Natural killer cell treated with Interleukin-12 subunit alpha and Interleukin-12 subunit beta and Interleukin-15 and Interleukin-18, amount 100 ng/mL, for 72 hours (primary cell): ENCODE measurements around the gene CLSTN1. TPM values are rescaled to one million over a fixed set of nuclear protein-coding genes. Genes with fewer than 3 reads are reported as not detected.
A peak's percentile ranks its signal among the peaks of the same experiment; 100 is the strongest.
"Not testable (repeated sequence)": the region's sequence is repeated elsewhere in the genome, so short reads cannot be mapped to it uniquely, and the experiment has no call there.

ENCODE experiments used
- ATAC-seq, 2 donors: fragments of 150-1000 bp; cut with Tn5 transposase in 1 of 2; sonication (Bioruptor Pico), chemical (Tn5 transposase) in 1 of 2; 2 replicates each; pipeline ENCODE4 v1.10.0; 2021
- DNase-seq: peaks from one replicate; pipeline ENCODE4 v3.0.0; 2022; ENCODE audit warnings: low spot score
- H3K27ac Mint-ChIP-seq, 2 donors: 1 replicate in 1 of 2; 2 replicates in 1 of 2; pipeline ENCODE4 v1.8.0; 2022; ENCODE audit warnings: mixed read lengths in 2 of 2, mild to moderate bottlenecking in 1 of 2, moderate library complexity in 1 of 2
- H3K27me3 Mint-ChIP-seq, 2 donors: 1 replicate in 1 of 2; 2 replicates in 1 of 2; pipeline ENCODE4 v1.8.0; 2022; ENCODE audit warnings: mixed read lengths in 2 of 2
- H3K36me3 Mint-ChIP-seq: one replicate; pipeline ENCODE4 v1.8.0; 2022; ENCODE audit warnings: mixed read lengths
- H3K4me1 Mint-ChIP-seq, 2 donors: 1 replicate in 1 of 2; 2 replicates in 1 of 2; pipeline ENCODE4 v1.8.0; 2022; ENCODE audit warnings: low read depth in 2 of 2, mixed read lengths in 2 of 2, mild to moderate bottlenecking in 1 of 2
- H3K4me3 Mint-ChIP-seq: one replicate; pipeline ENCODE4 v1.8.0; 2022; ENCODE audit warnings: mixed read lengths
- H3K9me3 Mint-ChIP-seq: 2 replicates; pipeline ENCODE4 v1.8.0; 2022; ENCODE audit warnings: mixed read lengths
- total RNA-seq, 2 donors: library from RNA; stranded (reverse); gene quantifications; one replicate each; pipeline ENCODE4 v1.2.3, GENCODE V29; 2022

The CLSTN1 gene
- total RNA-seq, 2 donors from 2014 or later: 57.3 to 66.4 TPM

DNA sequence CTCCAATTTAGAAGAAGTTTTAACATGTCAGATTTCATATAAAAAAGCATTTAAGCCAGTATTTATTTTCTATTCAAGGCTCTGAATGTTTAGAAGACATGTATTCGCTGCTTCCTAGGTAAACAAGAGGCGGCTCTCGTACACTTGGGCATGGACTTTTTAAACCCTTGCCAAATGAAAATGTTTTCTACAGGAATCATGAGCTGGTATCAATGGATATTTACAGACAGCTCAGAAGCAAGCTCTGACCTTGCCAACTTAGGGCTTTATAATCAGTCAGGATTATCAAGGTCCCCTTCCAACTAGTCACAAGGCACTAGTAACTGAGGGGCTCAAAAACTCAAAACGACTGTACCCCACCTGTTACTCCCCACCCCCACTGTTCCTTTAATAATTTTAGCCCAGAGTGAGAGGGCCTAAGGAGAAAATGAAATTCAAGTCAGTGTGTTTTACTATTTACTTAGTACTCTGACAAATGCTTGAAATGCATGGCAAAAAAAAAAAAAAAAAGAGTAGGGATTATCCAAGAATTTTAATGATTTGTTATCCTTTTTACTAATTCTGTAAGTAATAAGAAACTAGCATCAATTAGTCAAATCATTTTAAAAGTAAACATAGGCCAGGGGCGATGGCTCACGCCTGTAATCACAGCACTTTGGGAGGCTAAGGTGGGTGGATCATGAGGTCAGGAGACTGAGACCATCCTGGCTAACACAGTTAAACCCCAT lies 12.4 kb downstream of the CLSTN1 start:
- H3K4me3 Mint-ChIP-seq: no peak overlapping the region
- H3K9me3 Mint-ChIP-seq: no peaks in the 10 kb centered on the region
- H3K27me3 Mint-ChIP-seq: no peaks in the 10 kb centered on the region
- ATAC-seq: no peak
- H3K4me1 Mint-ChIP-seq: peaks cover 26 to 29% of the 10 kb centered on the region in 2 donors
- H3K36me3 Mint-ChIP-seq: no peaks in the 10 kb centered on the region
- H3K27ac Mint-ChIP-seq: no peak overlapping the region
- no peak for DNase-seq

DNA sequence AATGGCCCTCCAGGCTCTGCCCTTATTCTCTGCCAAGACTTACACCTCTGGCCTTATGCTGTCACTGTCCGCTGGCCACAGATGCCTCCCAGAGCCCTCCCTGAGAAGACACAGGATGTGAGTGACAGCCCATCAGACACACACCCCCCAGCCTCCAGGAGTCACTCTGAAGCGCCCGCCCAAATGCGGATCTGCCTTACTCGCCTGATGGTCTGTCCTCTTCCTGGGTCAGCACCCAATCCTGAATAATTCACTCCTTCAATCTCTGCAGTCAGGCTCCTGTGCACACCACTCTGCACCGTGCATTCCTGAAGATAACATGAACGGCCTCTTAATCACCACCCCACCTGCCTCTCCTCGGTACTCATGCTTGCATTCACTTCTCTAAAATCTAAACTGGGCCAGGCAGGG lies 14.7 kb downstream of the CLSTN1 start:
- DNase-seq (no peak), ATAC-seq (peak; percentile 43 to 46)
- Mint-ChIP-seq H3K9me3 (no peaks in the 10 kb centered on the region), H3K4me1 (peaks cover 23 to 24% of the 10 kb centered on the region in 2 donors), H3K4me3 (no peak overlapping the region), H3K36me3 (no peaks in the 10 kb centered on the region), H3K27ac (peak overlapping the region in 1 of 2 donors; percentile 22), H3K27me3 (no peaks in the 10 kb centered on the region)

DNA sequence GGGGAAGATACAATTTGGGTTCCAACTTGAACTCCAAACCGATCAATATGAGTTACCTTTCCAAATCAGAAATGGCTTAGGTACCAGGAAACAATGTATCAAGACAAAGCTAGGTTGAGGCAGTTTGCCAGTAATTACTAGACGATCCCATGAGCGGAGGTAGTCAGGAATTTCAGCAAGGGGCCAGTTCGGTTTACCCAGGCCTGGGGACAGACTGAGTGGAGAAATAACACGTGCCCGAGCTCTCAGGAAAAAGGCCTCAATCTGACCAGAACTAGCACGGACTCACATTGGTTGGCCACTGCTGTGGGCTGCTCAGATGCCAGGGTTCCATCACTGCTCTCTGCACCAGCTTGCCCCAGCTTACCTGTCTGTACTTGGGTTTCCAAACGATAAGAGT lies 15.3 kb downstream of the CLSTN1 start:
- Mint-ChIP-seq H3K4me3 (no peak overlapping the region), H3K4me1 (peaks cover 23 to 24% of the 10 kb centered on the region in 2 donors), H3K36me3 (no peaks in the 10 kb centered on the region), H3K27me3 (no peaks in the 10 kb centered on the region), H3K27ac (peak overlapping the region in 1 of 2 donors; percentile 27), H3K9me3 (no peaks in the 10 kb centered on the region)
- DNase-seq (no peak), ATAC-seq (no peak)

GRCh38 chr1:9807541-9807940 lies 16.2 kb downstream of the CLSTN1 start:
- no peaks in the 10 kb centered on the region for H3K27me3 Mint-ChIP-seq
- peak overlapping the region in 1 of 2 donors; percentile 27 for H3K27ac Mint-ChIP-seq
- H3K4me1 Mint-ChIP-seq: peaks cover 23 to 24% of the 10 kb centered on the region in 2 donors
- no peak for ATAC-seq
- no peaks in the 10 kb centered on the region for H3K36me3 Mint-ChIP-seq
- no peak for DNase-seq
- no peaks in the 10 kb centered on the region for H3K9me3 Mint-ChIP-seq
- H3K4me3 Mint-ChIP-seq: no peak overlapping the region

DNA sequence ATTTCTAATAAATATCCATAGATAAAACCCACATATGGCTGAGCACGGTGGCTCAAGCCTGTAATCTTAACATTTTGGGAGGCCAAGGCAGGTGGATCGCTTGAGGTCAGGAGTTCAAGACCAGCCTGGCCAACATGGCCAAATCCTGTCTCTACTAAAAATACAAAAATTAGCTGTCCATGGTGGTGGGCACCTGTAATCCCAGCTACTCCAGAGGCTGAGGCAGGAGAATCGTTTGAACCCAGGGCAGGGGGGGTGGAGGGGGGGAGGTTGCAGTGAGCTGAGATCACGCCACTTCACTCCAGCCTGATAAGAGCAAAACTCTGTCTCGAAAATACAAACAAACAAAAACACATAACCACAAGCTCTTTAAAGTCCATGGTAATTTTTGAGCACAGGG lies 17.8 kb downstream of the CLSTN1 start:
- H3K27ac Mint-ChIP-seq, H3K9me3 Mint-ChIP-seq, H3K4me3 Mint-ChIP-seq, DNase-seq, ATAC-seq, H3K36me3 Mint-ChIP-seq, H3K27me3 Mint-ChIP-seq: not testable (repeated sequence)
- H3K4me1 Mint-ChIP-seq: peaks cover 24 to 29% of the 10 kb centered on the region in 2 donors

- peaks cover 22 to 27% of the 10 kb centered on the region in 2 donors for H3K4me1 Mint-ChIP-seq
- H3K36me3 Mint-ChIP-seq: no peaks in the 10 kb centered on the region
- DNase-seq (no peak), ATAC-seq (no peak)
- H3K4me3 Mint-ChIP-seq: no peak overlapping the region
- H3K9me3 Mint-ChIP-seq: no peaks in the 10 kb centered on the region
- H3K27ac Mint-ChIP-seq: no peak overlapping the region
- no peaks in the 10 kb centered on the region for H3K27me3 Mint-ChIP-seq
These were observed 18.7 kb downstream of the CLSTN1 start for GRCh38 chr1:9805006-9805508.

DNA sequence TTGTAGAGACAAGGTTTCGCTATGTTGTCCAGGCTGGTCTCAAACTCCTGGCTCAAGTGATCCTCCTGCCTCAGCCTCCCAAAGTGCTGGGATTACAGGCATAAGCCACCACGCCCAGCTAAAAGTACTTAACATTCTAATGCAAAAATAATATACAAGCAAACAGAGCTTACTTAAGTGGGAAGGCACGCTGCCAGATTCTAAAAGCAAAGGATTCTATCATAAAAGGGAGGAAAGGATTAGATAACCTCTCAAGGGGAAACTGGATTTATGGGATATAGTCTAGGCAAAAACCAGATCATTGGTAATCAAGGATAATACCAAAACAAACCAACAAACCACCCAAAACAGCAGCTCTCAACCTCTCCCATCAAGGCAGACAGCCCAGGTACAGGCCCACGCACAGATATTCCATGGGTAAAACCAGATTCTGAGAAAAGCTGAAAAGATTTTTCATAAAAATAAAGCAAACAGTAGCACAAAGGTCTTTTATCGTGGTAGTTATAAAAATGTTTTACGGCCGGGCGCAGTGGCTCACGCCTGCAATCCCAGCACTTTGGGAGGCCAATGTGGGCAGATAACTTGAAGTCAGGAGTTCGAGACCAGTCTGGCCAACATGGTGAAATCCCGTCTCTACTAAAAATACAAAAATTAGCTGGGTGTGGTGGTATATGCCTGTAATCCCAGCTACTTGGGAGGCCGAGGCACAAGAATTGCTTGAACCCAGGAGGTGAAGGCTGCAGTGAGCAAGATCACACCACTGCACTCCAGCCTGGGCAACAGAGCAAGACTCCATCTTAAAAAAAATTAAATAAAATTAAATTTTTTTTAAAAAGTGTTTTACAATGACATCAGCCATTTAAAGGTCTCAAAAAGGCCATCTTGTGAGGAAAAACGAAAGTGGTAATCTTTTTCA lies 20.5 kb downstream of the CLSTN1 start:
- not testable (repeated sequence) for H3K36me3 Mint-ChIP-seq, H3K4me3 Mint-ChIP-seq, ATAC-seq, DNase-seq, H3K9me3 Mint-ChIP-seq, H3K27me3 Mint-ChIP-seq
- peak overlapping the region in 1 of 2 donors; percentile 29 for H3K27ac Mint-ChIP-seq
- H3K4me1 Mint-ChIP-seq: peaks cover 20 to 24% of the 10 kb centered on the region in 2 donors

DNA sequence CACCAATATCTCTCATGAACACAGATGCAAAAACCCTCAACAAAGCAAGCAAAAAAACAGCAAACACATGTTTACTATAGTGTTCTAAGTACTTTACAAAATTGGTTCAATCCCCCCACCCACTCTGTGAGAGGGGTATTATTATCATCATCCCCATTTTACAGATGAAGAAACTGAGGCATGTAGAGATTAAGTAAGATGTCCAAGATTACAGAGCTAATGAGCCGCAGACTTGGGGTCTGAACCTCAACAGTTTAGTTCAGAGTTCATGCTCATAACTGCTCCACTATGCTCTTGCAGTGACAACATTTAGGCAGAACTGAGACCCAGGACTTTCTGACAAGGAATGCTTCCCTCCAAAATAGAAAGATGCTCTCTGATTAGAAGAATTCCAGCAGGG lies 21.9 kb downstream of the CLSTN1 start:
- H3K36me3 Mint-ChIP-seq: no peaks in the 10 kb centered on the region
- H3K4me3 Mint-ChIP-seq: no peak overlapping the region
- no peaks in the 10 kb centered on the region for H3K9me3 Mint-ChIP-seq
- peak overlapping the region; percentile 23 to 29 for H3K27ac Mint-ChIP-seq
- H3K4me1 Mint-ChIP-seq: peaks cover 24 to 27% of the 10 kb centered on the region in 2 donors
- DNase-seq (no peak), ATAC-seq (no peak)
- no peaks in the 10 kb centered on the region for H3K27me3 Mint-ChIP-seq

- Mint-ChIP-seq H3K27ac (peak overlapping the region; percentile 52 to 94), H3K27me3 (no peaks in the 10 kb centered on the region), H3K4me3 (no peak overlapping the region), H3K36me3 (no peaks in the 10 kb centered on the region), H3K9me3 (no peaks in the 10 kb centered on the region), H3K4me1 (peaks cover 42 to 43% of the 10 kb centered on the region in 2 donors)
- ATAC-seq (no peak), DNase-seq (no peak)
These were observed 25.3 kb downstream of the CLSTN1 start for GRCh38 chr1:9798236-9799130.

GRCh38 chr1:9797049-9797448 lies 26.7 kb downstream of the CLSTN1 start:
- H3K27me3 Mint-ChIP-seq: no peaks in the 10 kb centered on the region
- H3K36me3 Mint-ChIP-seq: no peaks in the 10 kb centered on the region
- no peak for DNase-seq
- no peaks in the 10 kb centered on the region for H3K9me3 Mint-ChIP-seq
- H3K4me3 Mint-ChIP-seq: peak overlapping the region; percentile 78
- H3K27ac Mint-ChIP-seq: peak overlapping the region; percentile 63 to 72
- no peak for ATAC-seq
- peaks cover 48% of the 10 kb centered on the region in 2 donors for H3K4me1 Mint-ChIP-seq

DNA sequence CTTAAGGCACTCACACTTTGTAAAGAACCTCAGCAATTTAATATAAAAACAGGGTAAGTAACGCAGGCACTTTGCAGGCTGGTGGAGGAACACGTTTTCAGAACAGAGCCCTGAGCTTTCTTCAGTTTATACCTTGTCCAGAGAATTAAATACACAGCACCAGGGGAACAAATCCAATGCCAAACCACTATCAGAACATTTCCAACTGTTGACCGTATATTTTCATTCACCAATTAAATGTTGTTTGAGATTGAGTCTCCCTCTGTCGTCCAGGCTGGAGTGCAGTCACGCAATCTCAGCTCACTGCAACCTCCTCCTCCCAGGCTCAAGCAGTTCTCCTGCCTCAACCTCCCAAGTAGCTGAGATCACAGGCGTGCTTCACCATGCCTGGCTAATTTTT lies 29.7 kb downstream of the CLSTN1 start:
- ATAC-seq (no peak), DNase-seq (no peak)
- Mint-ChIP-seq H3K27me3 (no peaks in the 10 kb centered on the region), H3K9me3 (no peaks in the 10 kb centered on the region), H3K4me1 (peaks cover 44 to 46% of the 10 kb centered on the region in 2 donors), H3K27ac (no peak overlapping the region), H3K36me3 (no peaks in the 10 kb centered on the region), H3K4me3 (no peak overlapping the region)

GRCh38 chr1:9793291-9793690 lies 30.5 kb downstream of the CLSTN1 start:
- DNase-seq (no peak), ATAC-seq (no peak)
- no peak overlapping the region for H3K27ac Mint-ChIP-seq
- H3K4me1 Mint-ChIP-seq: peaks cover 41 to 44% of the 10 kb centered on the region in 2 donors
- H3K9me3 Mint-ChIP-seq: no peaks in the 10 kb centered on the region
- H3K36me3 Mint-ChIP-seq: no peaks in the 10 kb centered on the region
- H3K27me3 Mint-ChIP-seq: no peaks in the 10 kb centered on the region
- H3K4me3 Mint-ChIP-seq: no peak overlapping the region
